H1 (cell line): ENCODE measurements around the gene PLCB1. TPM values are rescaled to one million over a fixed set of nuclear protein-coding genes. Genes with fewer than 3 reads are reported as not detected.

ENCODE experiments used
- FOSL1 ChIP-seq: IDR thresholded peaks from 2 replicates; pipeline ENCODE4 v1.6.1; 2011; ENCODE audit warnings: mild to moderate bottlenecking, low read depth, low read length, moderate library complexity; ENCODE audit not compliant: insufficient read depth
- HDAC2 ChIP-seq, 2 experiments: fragments of 300-600 bp in 1 of 2; sonication (generic) in 1 of 2; IDR thresholded peaks; 2 replicates each; pipeline ENCODE4 v1.6.1; 2011 to 2012; ENCODE audit warnings: low read depth in 2 of 2, low read length in 2 of 2, mild to moderate bottlenecking in 2 of 2, moderate library complexity in 2 of 2, borderline replicate concordance in 1 of 2, inconsistent platforms in 1 of 2
- KDM1A ChIP-seq: fragments of 200-600, 300-600 bp; sonication (generic); IDR thresholded peaks from 2 replicates; pipeline ENCODE4 v1.7.1; 2016; ENCODE audit warnings: mild to moderate bottlenecking, low read length, borderline replicate concordance
- KDM5A ChIP-seq: fragments of 200-600 bp; IDR thresholded peaks from 2 replicates; pipeline ENCODE4 v1.7.1; 2012; ENCODE audit warnings: mild to moderate bottlenecking, low read length, inconsistent platforms, mixed read lengths
- SIN3A ChIP-seq, 2 experiments: IDR thresholded peaks in 1 of 2; conservative IDR thresholded peaks in 1 of 2; 2 replicates each; pipeline ENCODE4 v1.6.1; 2011 to 2012; ENCODE audit warnings: low read length in 2 of 2, improper control_type of control experiment in 1 of 2, low read depth in 1 of 2, mild to moderate bottlenecking in 1 of 2
- SIX5 ChIP-seq: IDR thresholded peaks from 2 replicates; pipeline ENCODE4 v1.6.1; 2011; ENCODE audit warnings: mild to moderate bottlenecking, low read depth, low read length
- TEAD4 ChIP-seq: IDR thresholded peaks from 2 replicates; pipeline ENCODE4 v1.6.1; 2012; ENCODE audit warnings: low read depth, low read length, inconsistent platforms, mixed read lengths
- polyA plus RNA-seq, 7 experiments: library from polyadenylated mRNA; depleted of rRNA in 3 of 7; stranded (reverse) in 5 of 7; unstranded in 2 of 7; fragments of >200 nt in 5 of 7; fragments of 200-250 nt in 2 of 7; gene quantifications; 1 replicate in 5 of 7; 2 replicates in 1 of 7; 4 replicates in 1 of 7; pipeline versions ENCODE4 v1.2.1 to v1.2.3, GENCODE V29; 2011 to 2013; ENCODE audit warnings: missing spikeins in 2 of 7, mixed read lengths in 2 of 7
- total RNA-seq: library from RNA; stranded (reverse); fragmentation: NEBNext Ultra II Directional; extraction: Animal tissue kit (Norgen Biotek cat#: 25700); gene quantifications from 2 replicates; pipeline ENCODE4 v1.2.1, GENCODE V29; 2021

The PLCB1 gene
- total and polyA plus RNA-seq, 2 of the 8 experiments (the other 6 are each of a cell fraction or from before 2014, with no cell fraction given): 2.6 to 9.1 TPM

GRCh38 chr20:8706961-8707700, 575.1 kb downstream of the PLCB1 start (continued):
- TF ChIP-seq SIN3A (conservative IDR thresholded peaks at IDR 0.05 in 1 of 2, IDR thresholded peaks at IDR 0.05 in 1 of 2; ENCODE audit: low read depth in 1 of 2, low read length in 2 of 2) (no peak), KDM1A (no peak), HDAC2 (IDR thresholded peaks at IDR 0.05; ENCODE audit: borderline replicate concordance in 1 of 2, low read depth in 2 of 2, low read length in 2 of 2) (no peak), SIX5 (no peak), FOSL1 (no peak), KDM5A (no peak), TEAD4 (no peak)
